HEK293 (cell line): ENCODE data around the gene ADAMTS10.

Experiments
- CTCF ChIA-PET: fragments of 350-600 bp; formaldehyde crosslinking; extraction: SDS; loops from one replicate; lab custom pipeline; 2021; ENCODE audit warnings: antibody characterized with exemption; lab: Yijun Ruan, JAX
- POLR2A ChIA-PET: fragments of 300-600 bp; formaldehyde crosslinking; extraction: SDS; loops from one replicate; lab custom pipeline; 2020; ENCODE audit warnings: antibody characterized with exemption, inconsistent platforms; lab: Yijun Ruan, JAX
- H3K27ac ChIP-seq: fragments of 200-500 bp; sonication (Bioruptor generic); 2 replicates; pipeline ENCODE4 v1.5.1; 2014; ENCODE audit warnings: low read depth, low read length, control low read depth, inconsistent platforms; ENCODE audit errors: extremely low read depth
- H3K36me3 ChIP-seq, 2 experiments: fragments of 200-500 bp in 1 of 2; sonication (Bioruptor generic) in 1 of 2; 1 replicate in 1 of 2; 2 replicates in 1 of 2; pipeline ENCODE4 v1.5.1; 2014 to 2017; ENCODE audit warnings: inconsistent platforms in 2 of 2, low read length in 2 of 2; ENCODE audit not compliant: control insufficient read depth in 2 of 2, insufficient read depth in 1 of 2
- H3K4me1 ChIP-seq: fragments of 200-500 bp; sonication (Bioruptor generic); 2 replicates; pipeline ENCODE4 v1.5.1; 2014; ENCODE audit warnings: mild to moderate bottlenecking, low read length, inconsistent platforms; ENCODE audit not compliant: control insufficient read depth, insufficient read depth
- H3K4me3 ChIP-seq: 2 replicates; pipeline ENCODE4 v1.5.1; 2011; ENCODE audit warnings: low read depth, mild to moderate bottlenecking, control low read depth, low read length, moderate library complexity
- H3K9me3 ChIP-seq: fragments of 200-500 bp; sonication (Bioruptor generic); 2 replicates; pipeline ENCODE4 v1.5.1; 2014; ENCODE audit warnings: low read depth, low read length, inconsistent platforms; ENCODE audit not compliant: control insufficient read depth, insufficient read depth
- GLI4 ChIP-seq: fragments of 450-650 bp; formaldehyde crosslinking; IDR thresholded peaks from 2 replicates; pipeline ENCODE4 v1.5.1; 2016; ENCODE audit warnings: missing biosample characterization, missing genetic modification characterization
- GLIS1 ChIP-seq: fragments of 450-650 bp; formaldehyde crosslinking; IDR thresholded peaks from 2 replicates; pipeline ENCODE4 v1.5.1; 2016; ENCODE audit warnings: missing biosample characterization, missing genetic modification characterization
- GLIS2 ChIP-seq: fragments of 450-650 bp; formaldehyde crosslinking; IDR thresholded peaks from 2 replicates; pipeline ENCODE4 v1.5.1; 2016; ENCODE audit warnings: missing biosample characterization, missing genetic modification characterization
- HOXC10 ChIP-seq: sonication (generic); formaldehyde crosslinking; IDR thresholded peaks from 2 replicates; pipeline ENCODE4 v1.8.1; 2023; ENCODE audit warnings: mild to moderate bottlenecking, missing genetic modification reagents
- HOXD13 ChIP-seq: sonication (generic); formaldehyde crosslinking; IDR thresholded peaks from 2 replicates; pipeline ENCODE4 v1.8.0; 2022; ENCODE audit warnings: missing genetic modification reagents, borderline replicate concordance
- KLF1 ChIP-seq: fragments of 450-650 bp; formaldehyde crosslinking; IDR thresholded peaks from 2 replicates; pipeline ENCODE4 v1.5.1; 2016; ENCODE audit warnings: missing biosample characterization, missing genetic modification characterization
- KLF8 ChIP-seq: fragments of 450-650 bp; formaldehyde crosslinking; IDR thresholded peaks from 2 replicates; pipeline ENCODE4 v1.5.1; 2016; ENCODE audit warnings: missing biosample characterization, missing genetic modification characterization
- SALL2 ChIP-seq: fragments of 450-650 bp; formaldehyde crosslinking; IDR thresholded peaks from 2 replicates; pipeline ENCODE4 v1.5.0; 2017; ENCODE audit warnings: missing biosample characterization, mild to moderate bottlenecking, missing genetic modification characterization, borderline replicate concordance
- ZBTB1 ChIP-seq: fragments of 450-650 bp; formaldehyde crosslinking; IDR thresholded peaks from 2 replicates; pipeline ENCODE4 v1.5.1; 2016; ENCODE audit warnings: missing biosample characterization, missing genetic modification characterization
- ZBTB21 ChIP-seq: fragments of 450-650 bp; formaldehyde crosslinking; IDR thresholded peaks from 2 replicates; pipeline ENCODE4 v1.5.1; 2017; ENCODE audit warnings: missing biosample characterization, missing genetic modification characterization
- ZFHX2 ChIP-seq: fragments of 450-650 bp; formaldehyde crosslinking; conservative IDR thresholded peaks from 2 replicates; pipeline ENCODE4 v1.5.1; 2016; ENCODE audit warnings: missing biosample characterization, missing genetic modification characterization
- ZNF114 ChIP-seq: fragments of 450-650 bp; formaldehyde crosslinking; IDR thresholded peaks from 2 replicates; pipeline ENCODE4 v1.5.0; 2017; ENCODE audit warnings: missing biosample characterization, missing genetic modification characterization
- ZNF140 ChIP-seq: fragments of 450-650 bp; formaldehyde crosslinking; IDR thresholded peaks from 2 replicates; pipeline ENCODE4 v1.5.1; 2016; ENCODE audit warnings: missing biosample characterization, missing genetic modification characterization
- ZNF174 ChIP-seq: fragments of 450-650 bp; formaldehyde crosslinking; IDR thresholded peaks from 2 replicates; pipeline ENCODE4 v1.5.0; 2017; ENCODE audit warnings: missing biosample characterization, mild to moderate bottlenecking, missing genetic modification characterization
- ZNF37A ChIP-seq: fragments of 450-650 bp; IDR thresholded peaks from 2 replicates; pipeline ENCODE4 v1.5.1; 2018; ENCODE audit warnings: missing biosample characterization, missing genetic modification characterization
- ZNF416 ChIP-seq: fragments of 450-650 bp; formaldehyde crosslinking; IDR thresholded peaks from 2 replicates; pipeline ENCODE4 v1.5.1; 2016; ENCODE audit warnings: missing biosample characterization, missing genetic modification characterization
- ZNF48 ChIP-seq: fragments of 450-650 bp; formaldehyde crosslinking; IDR thresholded peaks from 2 replicates; pipeline ENCODE4 v1.5.1; 2016; ENCODE audit warnings: missing biosample characterization, missing genetic modification characterization
- ZNF596 ChIP-seq: fragments of 450-650 bp; IDR thresholded peaks from 2 replicates; pipeline ENCODE4 v1.5.0; 2018; ENCODE audit warnings: missing biosample characterization, mild to moderate bottlenecking, missing genetic modification characterization, moderate library complexity
- ZNF610 ChIP-seq: fragments of 450-650 bp; formaldehyde crosslinking; IDR thresholded peaks from 2 replicates; pipeline ENCODE4 v1.5.1; 2016; ENCODE audit warnings: missing biosample characterization, missing genetic modification characterization, borderline replicate concordance
- ZNF621 ChIP-seq: fragments of 450-650 bp; formaldehyde crosslinking; IDR thresholded peaks from 2 replicates; pipeline ENCODE4 v1.5.1; 2017; ENCODE audit warnings: missing biosample characterization, missing genetic modification characterization
- ZNF660 ChIP-seq: fragments of 450-650 bp; IDR thresholded peaks from 2 replicates; pipeline ENCODE4 v1.5.1; 2018; ENCODE audit warnings: missing biosample characterization, mild to moderate bottlenecking, missing genetic modification characterization
- ZNF707 ChIP-seq: fragments of 450-650 bp; formaldehyde crosslinking; IDR thresholded peaks from 2 replicates; pipeline ENCODE4 v1.5.1; 2016; ENCODE audit warnings: missing biosample characterization, missing genetic modification characterization
- ZNF768 ChIP-seq: fragments of 450-650 bp; formaldehyde crosslinking; IDR thresholded peaks from 2 replicates; pipeline ENCODE4 v1.5.1; 2018; ENCODE audit warnings: missing biosample characterization, mild to moderate bottlenecking, missing genetic modification characterization
- ZNF791 ChIP-seq: fragments of 450-650 bp; formaldehyde crosslinking; IDR thresholded peaks from 2 replicates; pipeline ENCODE4 v1.5.1; 2016; ENCODE audit warnings: missing biosample characterization, missing genetic modification characterization
- ZXDB ChIP-seq: fragments of 450-650 bp; formaldehyde crosslinking; IDR thresholded peaks from 2 replicates; pipeline ENCODE4 v1.5.1; 2016; ENCODE audit warnings: missing biosample characterization, missing genetic modification characterization
- TF ChIP-seq, protein P1 (sequence below): fragments of 450-650 bp; formaldehyde crosslinking; IDR thresholded peaks from 2 replicates; pipeline ENCODE4 v1.5.1; 2016; ENCODE audit warnings: missing biosample characterization, missing genetic modification characterization
- TF ChIP-seq, protein P2 (sequence below): fragments of 450-650 bp; formaldehyde crosslinking; IDR thresholded peaks from 2 replicates; pipeline ENCODE4 v1.5.1; 2016; ENCODE audit warnings: missing biosample characterization, missing genetic modification characterization
- TF ChIP-seq, protein P3 (sequence below): fragments of 450-650 bp; formaldehyde crosslinking; conservative IDR thresholded peaks from 2 replicates; pipeline ENCODE4 v1.5.1; 2016; ENCODE audit warnings: low read depth, missing biosample characterization, missing genetic modification characterization

The ADAMTS10 gene

DNA sequence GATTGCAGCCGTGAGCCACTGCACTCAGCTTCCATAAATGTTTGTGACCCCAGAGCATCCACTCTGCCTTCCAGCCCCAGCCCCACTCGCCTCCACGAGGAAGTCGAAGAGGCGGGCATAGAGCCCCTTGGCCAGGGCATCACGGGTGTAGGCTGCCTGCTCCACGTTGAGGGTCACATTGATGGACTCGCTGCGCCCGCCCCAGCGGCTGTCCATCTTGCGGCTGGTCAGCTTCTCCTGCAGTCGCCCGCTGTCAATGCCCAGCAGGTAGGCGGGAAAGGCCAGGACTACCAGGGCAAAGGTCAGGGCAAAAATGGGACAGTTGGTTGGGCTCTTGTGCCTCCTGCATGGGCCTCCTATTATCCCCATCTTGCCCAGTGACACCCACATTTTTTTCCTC is 60.4 kb downstream of the ADAMTS10 start (continued):
- TF ChIP-seq, protein P1, sequence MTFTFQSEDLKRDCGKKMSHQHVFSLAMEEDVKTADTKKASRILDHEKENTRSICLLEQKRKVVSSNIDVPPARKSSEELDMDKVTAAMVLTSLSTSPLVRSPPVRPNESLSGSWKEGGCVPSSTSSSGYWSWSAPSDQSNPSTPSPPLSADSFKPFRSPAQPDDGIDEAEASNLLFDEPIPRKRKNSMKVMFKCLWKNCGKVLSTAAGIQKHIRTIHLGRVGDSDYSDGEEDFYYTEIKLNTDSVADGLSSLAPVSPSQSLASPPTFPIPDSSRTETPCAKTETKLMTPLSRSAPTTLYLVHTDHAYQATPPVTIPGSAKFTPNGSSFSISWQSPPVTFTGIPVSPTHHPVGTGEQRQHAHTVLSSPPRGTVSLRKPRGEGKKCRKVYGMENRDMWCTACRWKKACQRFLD (tag by site-specific recombination), result no peak
- TF ChIP-seq KLF1 (no peak), KLF8 (no peak), GLI4 (no peak)
- TF ChIP-seq, protein P2, sequence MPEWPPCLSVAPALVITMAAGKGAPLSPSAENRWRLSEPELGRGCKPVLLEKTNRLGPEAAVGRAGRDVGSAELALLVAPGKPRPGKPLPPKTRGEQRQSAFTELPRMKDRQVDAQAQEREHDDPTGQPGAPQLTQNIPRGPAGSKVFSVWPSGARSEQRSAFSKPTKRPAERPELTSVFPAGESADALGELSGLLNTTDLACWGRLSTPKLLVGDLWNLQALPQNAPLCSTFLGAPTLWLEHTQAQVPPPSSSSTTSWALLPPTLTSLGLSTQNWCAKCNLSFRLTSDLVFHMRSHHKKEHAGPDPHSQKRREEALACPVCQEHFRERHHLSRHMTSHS, result no peak

DNA sequence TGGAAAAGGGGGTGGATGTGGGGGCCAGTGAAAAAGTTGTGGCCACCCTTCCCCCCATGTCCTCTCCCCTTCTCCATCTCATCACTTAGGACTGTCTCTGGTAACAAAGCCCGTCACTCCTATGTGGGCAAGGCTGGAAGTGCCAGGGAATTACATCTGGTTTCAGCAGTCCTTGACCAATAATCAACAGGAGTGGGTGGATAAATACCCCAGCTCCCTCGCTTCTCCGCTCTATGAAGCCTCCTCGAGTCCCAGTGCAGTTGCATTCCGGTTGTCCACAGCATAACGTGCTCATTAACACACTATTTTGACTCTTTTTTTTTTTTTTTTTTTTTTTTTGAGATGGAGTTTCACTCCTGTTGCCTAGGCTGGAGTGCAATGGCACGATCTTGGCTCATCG is 64.8 kb downstream of the ADAMTS10 start:
- TF ChIP-seq ZBTB1 (tag by site-specific recombination) (no peak), ZNF37A (tag by site-specific recombination) (peak; percentile 94)
- Histone ChIP-seq H3K9me3 (no peaks in the 10 kb centered on the region), H3K27ac (no peak overlapping the region), H3K4me3 (no peak overlapping the region), H3K4me1 (no peaks in the 10 kb centered on the region), H3K36me3 (no peaks in the 10 kb centered on the region; a peak in 1 of 3 replicates)
- ChIA-PET POLR2A (no interaction called here), CTCF (interaction anchor here (1.2 kb wide), 1 partner anchor 35 kb away, joined by 4 read pairs; no protein-coding TSS in a partner anchor)

DNA sequence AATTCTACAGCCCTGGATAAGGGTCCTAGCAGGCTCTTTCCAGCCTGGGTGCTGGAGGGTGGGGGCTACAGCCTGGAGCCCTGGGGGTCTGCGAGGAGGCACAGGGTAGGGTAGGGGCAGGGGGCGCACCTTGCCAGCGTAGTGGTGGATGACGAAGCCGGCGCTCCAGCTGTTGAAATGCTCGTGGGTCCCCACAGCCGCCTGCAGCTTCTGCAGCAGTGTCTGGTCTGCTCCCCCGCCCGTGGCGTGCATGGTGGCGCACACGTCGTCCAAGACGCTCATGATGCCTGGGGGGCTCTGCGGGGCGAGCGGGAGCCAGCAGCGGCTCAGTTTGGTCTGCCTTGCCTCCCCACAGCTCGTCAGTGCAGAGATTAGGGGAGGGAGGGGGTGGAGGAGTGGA is 66.3 kb downstream of the ADAMTS10 start:
- H3K36me3 ChIP-seq, result no peaks in the 10 kb centered on the region; a peak in 1 of 3 replicates

DNA sequence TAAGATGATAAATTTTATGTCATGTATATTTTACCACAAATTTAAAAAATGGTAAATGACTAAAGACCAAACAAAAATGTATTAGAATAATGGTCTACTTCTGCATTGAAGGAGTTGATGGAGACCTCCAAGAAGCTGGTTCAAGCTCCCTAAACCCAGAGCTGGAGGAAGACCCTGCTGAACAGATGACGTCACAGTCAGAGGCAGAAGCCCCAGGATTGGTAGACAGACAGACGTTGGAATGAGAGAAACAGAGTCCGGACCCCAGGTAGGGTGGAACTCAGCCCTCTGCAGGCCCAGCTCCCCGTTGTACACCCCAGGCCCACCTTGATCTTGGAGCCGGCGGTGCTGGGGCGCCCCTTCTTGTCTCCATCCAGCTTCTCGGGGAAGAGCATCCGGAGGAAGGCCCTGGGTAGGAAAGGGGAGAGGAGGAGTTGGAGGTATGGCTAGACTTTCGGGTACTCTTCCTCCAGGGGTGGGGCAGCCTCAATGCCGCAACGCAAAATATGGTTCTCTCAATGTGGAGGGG is 70.8 kb downstream of the ADAMTS10 start:
- H3K36me3 ChIP-seq, result no peaks in the 10 kb centered on the region
- no peak overlapping the region for H3K4me3 ChIP-seq
- no peaks in the 10 kb centered on the region for H3K9me3 ChIP-seq
- H3K27ac ChIP-seq, result no peak overlapping the region
- ChIA-PET POLR2A (no interaction called here), CTCF (interaction anchor here (0.6 kb wide), 1 partner anchor 186 kb away, joined by 3 read pairs; no protein-coding TSS in a partner anchor)
- no peaks in the 10 kb centered on the region for H3K4me1 ChIP-seq
- no peak for TF ChIP-seq ZNF610 (tag by site-specific recombination)
- TF ChIP-seq ZNF174 (tag by site-specific recombination), result no peak
- no peak for TF ChIP-seq ZFHX2
- TF ChIP-seq ZNF48 (tag by site-specific recombination), result no peak

More for the DNA sequence above, 66.3 kb downstream of the ADAMTS10 start:
- ChIA-PET POLR2A (interaction anchor here (0.7 kb wide), 1 partner anchor 18 kb away, joined by 3 read pairs; no protein-coding TSS in a partner anchor), CTCF (no interaction called here)
- Histone ChIP-seq H3K4me3 (no peak overlapping the region), H3K27ac (no peak overlapping the region), H3K9me3 (no peaks in the 10 kb centered on the region), H3K4me1 (no peaks in the 10 kb centered on the region)
- no peak for TF ChIP-seq HOXD13 (CRISPR knock-in tag)
- TF ChIP-seq ZNF768 (tag by site-specific recombination), result no peak
- no peak for TF ChIP-seq ZNF114 (tag by site-specific recombination)
- TF ChIP-seq ZNF48 (tag by site-specific recombination), result no peak
- TF ChIP-seq HOXC10 (CRISPR knock-in tag), result no peak
- no peak for TF ChIP-seq ZNF660
- TF ChIP-seq ZNF707 (tag by site-specific recombination), result no peak
- TF ChIP-seq GLIS1, result no peak
- no peak for TF ChIP-seq ZNF416
- TF ChIP-seq ZNF596, result no peak
- no peak for TF ChIP-seq SALL2 (tag by site-specific recombination)
- no peak for TF ChIP-seq ZBTB1 (tag by site-specific recombination)
- TF ChIP-seq ZXDB (tag by site-specific recombination), result no peak
- no peak for TF ChIP-seq ZNF140 (tag by site-specific recombination)
- no peak for TF ChIP-seq ZNF791 (tag by site-specific recombination)
- TF ChIP-seq, protein P3, sequence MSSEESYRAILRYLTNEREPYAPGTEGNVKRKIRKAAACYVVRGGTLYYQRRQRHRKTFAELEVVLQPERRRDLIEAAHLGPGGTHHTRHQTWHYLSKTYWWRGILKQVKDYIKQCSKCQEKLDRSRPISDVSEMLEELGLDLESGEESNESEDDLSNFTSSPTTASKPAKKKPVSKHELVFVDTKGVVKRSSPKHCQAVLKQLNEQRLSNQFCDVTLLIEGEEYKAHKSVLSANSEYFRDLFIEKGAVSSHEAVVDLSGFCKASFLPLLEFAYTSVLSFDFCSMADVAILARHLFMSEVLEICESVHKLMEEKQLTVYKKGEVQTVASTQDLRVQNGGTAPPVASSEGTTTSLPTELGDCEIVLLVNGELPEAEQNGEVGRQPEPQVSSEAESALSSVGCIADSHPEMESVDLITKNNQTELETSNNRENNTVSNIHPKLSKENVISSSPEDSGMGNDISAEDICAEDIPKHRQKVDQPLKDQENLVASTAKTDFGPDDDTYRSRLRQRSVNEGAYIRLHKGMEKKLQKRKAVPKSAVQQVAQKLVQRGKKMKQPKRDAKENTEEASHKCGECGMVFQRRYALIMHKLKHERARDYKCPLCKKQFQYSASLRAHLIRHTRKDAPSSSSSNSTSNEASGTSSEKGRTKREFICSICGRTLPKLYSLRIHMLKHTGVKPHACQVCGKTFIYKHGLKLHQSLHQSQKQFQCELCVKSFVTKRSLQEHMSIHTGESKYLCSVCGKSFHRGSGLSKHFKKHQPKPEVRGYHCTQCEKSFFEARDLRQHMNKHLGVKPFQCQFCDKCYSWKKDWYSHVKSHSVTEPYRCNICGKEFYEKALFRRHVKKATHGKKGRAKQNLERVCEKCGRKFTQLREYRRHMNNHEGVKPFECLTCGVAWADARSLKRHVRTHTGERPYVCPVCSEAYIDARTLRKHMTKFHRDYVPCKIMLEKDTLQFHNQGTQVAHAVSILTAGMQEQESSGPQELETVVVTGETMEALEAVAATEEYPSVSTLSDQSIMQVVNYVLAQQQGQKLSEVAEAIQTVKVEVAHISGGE (tag by site-specific recombination), result no peak
- no peak for TF ChIP-seq ZNF621 (tag by site-specific recombination)
- TF ChIP-seq ZBTB21 (tag by site-specific recombination), result no peak
- no peak for TF ChIP-seq GLIS2 (tag by site-specific recombination)
